ENCODE measurements around the gene RHBDF2. TPM values are rescaled to one million over a fixed set of nuclear protein-coding genes. Genes with fewer than 3 reads are reported as not detected.

RHBDF2 gene
- total and polyA plus RNA-seq, 2 donors (not counting 3 experiments of a cell fraction or from before 2014, with no cell fraction given), result 25.5 to 38.5 TPM

GRCh38 chr17:76479515-76480060 is 21.6 kb downstream of the RHBDF2 start:
- H3K4me1 ChIP-seq (ENCODE audit: control insufficient read depth, extremely low read depth, insufficient read depth, low read length), result peaks cover 5% of the 10 kb centered on the region

More at GRCh38 chr17:76479515-76480060, 21.6 kb downstream of the RHBDF2 start:
- no peak for DNase-seq (ENCODE audit: low read depth, low spot score)
- H3K9ac ChIP-seq (replicated peaks; ENCODE audit: extremely low read depth, insufficient read depth, low read length), result no peak overlapping the region
- intact Hi-C loops (cut with micrococcal nuclease), result no loop called here
- H3K4me3 ChIP-seq (replicated peaks in 1 of 3; ENCODE audit: insufficient read depth in 1 of 3, low read depth in 1 of 3, low read length in 3 of 3), result no peak overlapping the region
- no peak for FAIRE-seq
- TF ChIP-seq GATA2 (IDR thresholded peaks at IDR 0.05; ENCODE audit: insufficient read depth, insufficient read length, low read depth, low read length), result no peak
- TF ChIP-seq FOS (IDR thresholded peaks at IDR 0.05; ENCODE audit: borderline replicate concordance, insufficient read depth, low read length), result no peak
- TF ChIP-seq POLR2AphosphoS5 (IDR thresholded peaks at IDR 0.05; ENCODE audit: insufficient read depth, low read depth, low read length), result no peak
- no peak for TF ChIP-seq JUN (IDR thresholded peaks at IDR 0.05; ENCODE audit: borderline replicate concordance, insufficient read depth, insufficient read length, low read depth)
- TF ChIP-seq POLR2A (IDR thresholded peaks at IDR 0.05; ENCODE audit: low read depth, low read length), result no peak
- no peak for TF ChIP-seq MYC (IDR thresholded peaks at IDR 0.05; ENCODE audit: low read depth, low read length)
- TF ChIP-seq MAX (IDR thresholded peaks at IDR 0.05; ENCODE audit: insufficient read depth, insufficient read length), result no peak
- no peak for TF ChIP-seq EZH2 (IDR thresholded peaks at IDR 0.05; ENCODE audit: borderline replicate concordance, low read depth, low read length, severe bottlenecking)
- TF ChIP-seq CTCF (IDR thresholded peaks at IDR 0.05; ENCODE audit: extremely low read depth in 1 of 2, insufficient read depth in 1 of 2, low read depth in 1 of 2, low read length in 2 of 2), result no peak
- peaks cover 0 to 6% of the 10 kb centered on the region in 2 experiments for H3K36me3 ChIP-seq (ENCODE audit: control insufficient read depth in 2 of 2, extremely low read depth in 1 of 2, insufficient read depth in 2 of 2, low read length in 2 of 2)
- POLR2A ChIA-PET, result no interaction called here
- no peaks in the 10 kb centered on the region for H3K9me1 ChIP-seq (replicated peaks; ENCODE audit: control insufficient read depth, extremely low read depth, insufficient read depth, low read length)
- H2AFZ ChIP-seq (ENCODE audit: low read depth, low read length), result no peak overlapping the region
- dilution Hi-C loops (cut with MboI; ENCODE audit: extremely low pct_ligation_motif_present, low sequenced_read_pairs), result no loop called here
- H3K27ac ChIP-seq (ENCODE audit: insufficient read depth, low read depth, low read length), result no peak overlapping the region
- H3K79me2 ChIP-seq (ENCODE audit: control insufficient read depth, insufficient read depth, low read length), result no peaks in the 10 kb centered on the region
- BruUV-seq (replicated peaks), result no TSS peak
- no peaks in the 10 kb centered on the region for H3K27me3 ChIP-seq (ENCODE audit: control insufficient read depth in 2 of 2, insufficient read depth in 2 of 2, low read length in 2 of 2)
- H4K20me1 ChIP-seq (replicated peaks; ENCODE audit: control insufficient read depth, extremely low read depth, insufficient read depth, low read length), result no peaks in the 10 kb centered on the region
- H3K4me2 ChIP-seq (ENCODE audit: insufficient read depth, low read length), result no peak overlapping the region
- CTCF ChIA-PET, result interaction anchor here (1.0 to 2.2 kb wide), 4 partner anchors 13 to 71 kb away, joined by 3 to 9 read pairs (median 4); no protein-coding TSS in a partner anchor
- no peaks in the 10 kb centered on the region for H3K9me3 ChIP-seq (replicated peaks; ENCODE audit: control insufficient read depth, insufficient read depth, low read length)
